IMR-90 (cell line): ENCODE results near the gene DENND5A. TPM values are rescaled to one million over a fixed set of nuclear protein-coding genes. Genes with fewer than 3 reads are reported as not detected.

Experiments
- ATAC-seq: fragments of 200-7000 bp; cut with Tn5 transposase; 2 replicates; pipeline ENCODE4 v1.9.1; 2020; ENCODE audit warnings: low read depth, mild to moderate bottlenecking, moderate library complexity
- BruUV-seq: library from RNA; stranded (reverse); fragments of 400-500 nt; replicated peaks from 2 replicates; lab custom pipeline; 2021; lab: Mats Ljungman, UMichigan
- CTCF ChIA-PET: fragments of 300-600 bp; formaldehyde crosslinking; extraction: SDS; loops from one replicate; lab custom pipeline; 2021; ENCODE audit warnings: antibody characterized with exemption; lab: Yijun Ruan, JAX
- POLR2A ChIA-PET: fragments of 300-600 bp; sonication (Branson Sonifier 250); formaldehyde crosslinking; loops from one replicate; lab custom pipeline; 2022; ENCODE audit warnings: antibody characterized with exemption; ENCODE audit not compliant: unreplicated experiment; lab: Charles Lee
- DNase-seq: peaks from one replicate; pipeline ENCODE4 v3.0.0; 2013
- H2AFZ ChIP-seq: replicated peaks from 2 replicates; pipeline ENCODE3; 2013; ENCODE audit warnings: low read length, mild to moderate bottlenecking; ENCODE audit not compliant: poor library complexity
- H2AK5ac ChIP-seq: 2 replicates; pipeline ENCODE4 v1.6.1; 2013; ENCODE audit warnings: low read depth, low read length, inconsistent platforms
- H2AK9ac ChIP-seq: replicated peaks from 2 replicates; pipeline ENCODE3; 2013; ENCODE audit warnings: mild to moderate bottlenecking, low read depth, low read length, moderate library complexity; ENCODE audit not compliant: poor library complexity
- H2BK120ac ChIP-seq: 2 replicates; pipeline ENCODE4 v1.6.1; 2013; ENCODE audit warnings: low read depth, low read length, inconsistent platforms
- H2BK15ac ChIP-seq: 3 replicates; pipeline ENCODE4 v1.6.1; 2013; ENCODE audit warnings: low read depth, low read length, inconsistent platforms
- H2BK20ac ChIP-seq: 2 replicates; pipeline ENCODE4 v1.6.1; 2013; ENCODE audit warnings: low read depth, mild to moderate bottlenecking, inconsistent platforms, low read length, moderate library complexity
- H2BK5ac ChIP-seq: 2 replicates; pipeline ENCODE4 v1.6.1; 2013; ENCODE audit warnings: mild to moderate bottlenecking, low read depth, low read length, inconsistent platforms; ENCODE audit not compliant: poor library complexity, severe bottlenecking
- H3K14ac ChIP-seq: replicated peaks from 2 replicates; pipeline ENCODE4 v1.6.1; 2013; ENCODE audit warnings: low read depth, low read length, inconsistent platforms
- H3K18ac ChIP-seq: 2 replicates; pipeline ENCODE4 v1.6.1; 2013; ENCODE audit warnings: low read depth, low read length, control low read depth
- H3K23ac ChIP-seq: 2 replicates; pipeline ENCODE4 v1.6.1; 2013; ENCODE audit warnings: low read depth, low read length, inconsistent platforms
- H3K27ac ChIP-seq: 2 replicates; pipeline ENCODE4 v1.5.1; 2013; ENCODE audit warnings: mild to moderate bottlenecking, control low read depth, low read length; ENCODE audit not compliant: insufficient read depth
- H3K27me3 ChIP-seq: 2 replicates; pipeline ENCODE4 v1.6.1; 2013; ENCODE audit warnings: low read length; ENCODE audit not compliant: control insufficient read depth, insufficient read depth
- H3K36me3 ChIP-seq: 2 replicates; pipeline ENCODE4 v1.6.1; 2013; ENCODE audit warnings: low read length, mixed read lengths; ENCODE audit not compliant: control insufficient read depth, insufficient read depth
- H3K4ac ChIP-seq: 2 replicates; pipeline ENCODE4 v1.6.1; 2013; ENCODE audit warnings: low read depth, low read length, inconsistent platforms
- H3K4me1 ChIP-seq: 2 replicates; pipeline ENCODE4 v1.6.1; 2013; ENCODE audit warnings: low read length, mixed read lengths; ENCODE audit not compliant: control insufficient read depth, insufficient read depth
- H3K4me2 ChIP-seq: 2 replicates; pipeline ENCODE4 v1.6.1; 2013; ENCODE audit warnings: low read depth, mild to moderate bottlenecking, control low read depth, low read length, moderate library complexity
- H3K4me3 ChIP-seq: 2 replicates; pipeline ENCODE4 v1.5.1; 2013; ENCODE audit warnings: low read depth, mild to moderate bottlenecking, control low read depth, low read length, moderate library complexity; ENCODE audit not compliant: insufficient read depth
- H3K56ac ChIP-seq: 2 replicates; pipeline ENCODE4 v1.6.1; 2013; ENCODE audit warnings: low read length, inconsistent platforms; ENCODE audit not compliant: insufficient read depth; ENCODE audit errors: extremely low read depth
- H3K79me1 ChIP-seq, 2 experiments: 2 replicates each; pipeline ENCODE4 v1.6.1; 2013; ENCODE audit warnings: low read length in 2 of 2, inconsistent platforms in 1 of 2, low read depth in 1 of 2
- H3K9ac ChIP-seq: 2 replicates; pipeline ENCODE4 v1.6.1; 2013; ENCODE audit warnings: low read depth, low read length, control low read depth
- H3K9me1 ChIP-seq: 2 replicates; pipeline ENCODE4 v1.6.1; 2013; ENCODE audit warnings: low read length, inconsistent platforms; ENCODE audit not compliant: insufficient read depth
- H3K9me3 ChIP-seq: 2 replicates; pipeline ENCODE4 v1.6.1; 2013; ENCODE audit warnings: low read length; ENCODE audit not compliant: control insufficient read depth, insufficient read depth
- H4K20me1 ChIP-seq: 2 replicates; pipeline ENCODE4 v1.6.1; 2013; ENCODE audit warnings: low read length, inconsistent platforms; ENCODE audit not compliant: insufficient read depth
- H4K5ac ChIP-seq: 2 replicates; pipeline ENCODE4 v1.6.1; 2013; ENCODE audit warnings: mild to moderate bottlenecking, low read depth, low read length, control low read depth
- H4K8ac ChIP-seq, 2 experiments: 2 replicates each; pipeline ENCODE4 v1.6.1; 2013; ENCODE audit warnings: low read depth in 2 of 2, low read length in 2 of 2, control low read depth in 1 of 2, inconsistent platforms in 1 of 2
- H4K91ac ChIP-seq: 2 replicates; pipeline ENCODE4 v1.6.1; 2013; ENCODE audit warnings: low read depth, low read length, inconsistent platforms; ENCODE audit not compliant: insufficient read depth
- MXI1 ChIP-seq: IDR thresholded peaks from 2 replicates; pipeline ENCODE4 v1.6.1; 2012; ENCODE audit warnings: low read depth, mild to moderate bottlenecking, low read length, moderate library complexity, borderline replicate concordance
- POLR2A ChIP-seq: IDR thresholded peaks from 2 replicates; pipeline ENCODE4 v1.6.1; 2012; ENCODE audit warnings: mild to moderate bottlenecking, low read depth, low read length
- RAD21 ChIP-seq: IDR thresholded peaks from 2 replicates; pipeline ENCODE4 v1.6.1; 2012; ENCODE audit warnings: low read length, improper control_type of control experiment
- WGBS, 2 experiments: methylation state at CpG; one replicate each; pipeline versions ENCODE4 v1.1.5 to v1.1.7; 2013; ENCODE audit warnings: missing lambda C conversion rate in 2 of 2; ENCODE audit not compliant: insufficient read length in 1 of 2; ENCODE audit errors: extremely low coverage in 2 of 2; 5-methylcytosine and 5-hydroxymethylcytosine counted together
- dilution Hi-C: fragments of 300-500 bp; cut with HindIII; formaldehyde crosslinking; loops from one replicate; pipeline ENCODE4 v1.14.3; 2018; ENCODE audit warnings: low sequenced_read_pairs; ENCODE audit not compliant: unreplicated experiment
- in situ Hi-C: fragments of 300-500 bp; cut with MboI; formaldehyde crosslinking; loops from 3 replicates; pipeline ENCODE4 v1.14.3; 2019; ENCODE audit warnings: low sequenced_read_pairs, inconsistent platforms, mixed read lengths
- intact Hi-C: fragments of 100-400 bp; cut with micrococcal nuclease; formaldehyde crosslinking; loops from 2 replicates; pipeline ENCODE4 v1.10.0; 2022
- polyA plus RNA-seq, 3 experiments: library from polyadenylated mRNA; depleted of rRNA; stranded (reverse); fragments of >200 nt; gene quantifications; 2 replicates each; pipeline ENCODE4 v1.2.3, GENCODE V29; 2012; ENCODE audit warnings: low replicate concordance in 1 of 3
- total RNA-seq: library from RNA; depleted of rRNA; stranded (reverse); fragments of >200 nt; gene quantifications from 2 replicates; pipeline ENCODE4 v1.2.3, GENCODE V29; 2012

DENND5A gene
- total and polyA plus RNA-seq, 2 of the 4 experiments (the other 2 are of a cell fraction), result 179 to 192 TPM

GRCh38 chr11:9251311-9251710, 13.8 kb downstream of the DENND5A start:
- H2AK5ac ChIP-seq, result no peak overlapping the region
- ChIA-PET POLR2A (no interaction called here), CTCF (no interaction called here)
- H3K4me2 ChIP-seq, result no peak overlapping the region
- no peak overlapping the region for H3K27ac ChIP-seq
- no peak overlapping the region for H3K18ac ChIP-seq
- H4K8ac ChIP-seq, result no peak overlapping the region; a peak in 1 of 4 replicates
- H4K20me1 ChIP-seq, result peaks cover 72% of the 10 kb centered on the region
- H2BK120ac ChIP-seq, result no peak overlapping the region
- H2BK20ac ChIP-seq, result no peak overlapping the region
- no peak overlapping the region for H3K23ac ChIP-seq
- BruUV-seq, result no TSS peak
- peaks cover 5% of the 10 kb centered on the region for H3K36me3 ChIP-seq
- ATAC-seq (no peak), DNase-seq (no peak)
- TF ChIP-seq MXI1 (no peak), POLR2A (no peak), RAD21 (no peak)
- no peak overlapping the region for H3K4me3 ChIP-seq
- no peak overlapping the region for H2BK5ac ChIP-seq
- H4K5ac ChIP-seq, result no peak overlapping the region
- H3K56ac ChIP-seq, result no peak overlapping the region
- no peaks in the 10 kb centered on the region for H3K27me3 ChIP-seq
- no peaks in the 10 kb centered on the region for H3K9me3 ChIP-seq
- 0 out of 2 replicates have a peak, but pooled peaks cover 1% of the 10 kb centered on the region for H3K4me1 ChIP-seq
- intact Hi-C loops, result no loop called here
- dilution Hi-C loops, result no loop called here
- H3K4ac ChIP-seq, result no peak overlapping the region
- H4K91ac ChIP-seq, result no peak overlapping the region
- 85% methylated on average over 2 of the region's 3 CpGs; no CpG with 5 or more reads in 1 of the 2 experiments for WGBS, 2 experiments
- in situ Hi-C loops, result no loop called here
- H3K9me1 ChIP-seq, result peaks cover 10% of the 10 kb centered on the region
- H3K14ac ChIP-seq, result no peak overlapping the region
- H3K79me1 ChIP-seq, result peaks cover 4 to 76% of the 10 kb centered on the region in 2 experiments
- H3K9ac ChIP-seq, result no peak overlapping the region
- no peak overlapping the region for H2BK15ac ChIP-seq
- H2AK9ac ChIP-seq, result no peak overlapping the region
- H2AFZ ChIP-seq, result no peak overlapping the region
